ENCODE measurements around the gene XIST.

The XIST gene

DNA sequence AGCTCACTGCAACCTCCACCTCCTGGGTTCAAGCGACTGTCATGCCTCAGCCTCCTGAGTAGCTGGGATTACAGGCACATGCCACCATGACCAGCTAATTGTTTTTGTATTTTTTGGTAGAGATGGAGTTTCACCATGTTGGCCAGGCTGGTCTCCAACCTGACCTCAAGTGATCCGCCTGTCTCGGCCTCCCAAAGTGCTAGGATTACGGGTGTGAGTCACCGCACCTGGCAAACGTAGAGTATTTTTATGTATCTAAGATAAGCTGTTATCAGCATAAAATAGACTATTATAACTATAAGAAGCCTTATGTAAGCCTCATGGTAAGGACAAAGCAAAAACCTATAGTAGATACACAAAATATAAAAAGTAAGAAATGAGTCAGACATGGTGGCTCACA is 14.6 kb upstream of the XIST start:
- Histone ChIP-seq H3K4me3 (ENCODE audit: low read depth, low read length) (no peak overlapping the region), H3K4me1 (ENCODE audit: control insufficient read depth, insufficient read depth, low read length) (no peaks in the 10 kb centered on the region), H3K27ac (ENCODE audit: extremely low read depth, low read depth, low read length) (no peak overlapping the region), H3K36me3 (ENCODE audit: control insufficient read depth in 2 of 2, insufficient read depth in 1 of 2, low read length in 2 of 2) (no peaks in the 10 kb centered on the region; a peak in 1 of 3 replicates), H3K9me3 (ENCODE audit: control insufficient read depth, insufficient read depth, low read depth, low read length) (no peaks in the 10 kb centered on the region; the same call in 1 of the 2 replicates)
- ChIA-PET CTCF (interaction anchor here (0.6 to 2.6 kb wide), 7 partner anchors 10 to 671 kb away, joined by 3 to 16 read pairs (median 3); no protein-coding TSS in a partner anchor), POLR2A (interaction anchor here (0.8 kb wide), 1 partner anchor 50 kb away, joined by 3 read pairs; no protein-coding TSS in a partner anchor)
- TF ChIP-seq, protein P1, sequence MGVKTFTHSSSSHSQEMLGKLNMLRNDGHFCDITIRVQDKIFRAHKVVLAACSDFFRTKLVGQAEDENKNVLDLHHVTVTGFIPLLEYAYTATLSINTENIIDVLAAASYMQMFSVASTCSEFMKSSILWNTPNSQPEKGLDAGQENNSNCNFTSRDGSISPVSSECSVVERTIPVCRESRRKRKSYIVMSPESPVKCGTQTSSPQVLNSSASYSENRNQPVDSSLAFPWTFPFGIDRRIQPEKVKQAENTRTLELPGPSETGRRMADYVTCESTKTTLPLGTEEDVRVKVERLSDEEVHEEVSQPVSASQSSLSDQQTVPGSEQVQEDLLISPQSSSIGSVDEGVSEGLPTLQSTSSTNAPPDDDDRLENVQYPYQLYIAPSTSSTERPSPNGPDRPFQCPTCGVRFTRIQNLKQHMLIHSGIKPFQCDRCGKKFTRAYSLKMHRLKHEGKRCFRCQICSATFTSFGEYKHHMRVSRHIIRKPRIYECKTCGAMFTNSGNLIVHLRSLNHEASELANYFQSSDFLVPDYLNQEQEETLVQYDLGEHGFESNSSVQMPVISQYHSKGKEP (tag by site-specific recombination; IDR thresholded peaks at IDR 0.05): no peak
- no peak for TF ChIP-seq ZNF473 (tag by site-specific recombination; IDR thresholded peaks at IDR 0.05)
- TF ChIP-seq ZNF146 (tag by site-specific recombination; IDR thresholded peaks at IDR 0.05): no peak
- no peak for TF ChIP-seq SCRT2 (tag by site-specific recombination; IDR thresholded peaks at IDR 0.05)
- TF ChIP-seq WT1 (tag by site-specific recombination; IDR thresholded peaks at IDR 0.05): no peak
- no peak for TF ChIP-seq ZNF184 (tag by site-specific recombination; IDR thresholded peaks at IDR 0.05)
- no peak for TF ChIP-seq ZBTB21 (tag by site-specific recombination; IDR thresholded peaks at IDR 0.05)
- TF ChIP-seq OVOL3 (tag by site-specific recombination; IDR thresholded peaks at IDR 0.05): no peak
- TF ChIP-seq ZFP69B (tag by site-specific recombination; IDR thresholded peaks at IDR 0.05): no peak
- no peak for TF ChIP-seq ZNF768 (tag by site-specific recombination; IDR thresholded peaks at IDR 0.05)
- TF ChIP-seq SETDB1 (IDR thresholded peaks at IDR 0.05; ENCODE audit: insufficient read length, low read length): no peak
- no peak for TF ChIP-seq ZNF747 (tag by site-specific recombination; IDR thresholded peaks at IDR 0.05)
- TF ChIP-seq, protein P2, sequence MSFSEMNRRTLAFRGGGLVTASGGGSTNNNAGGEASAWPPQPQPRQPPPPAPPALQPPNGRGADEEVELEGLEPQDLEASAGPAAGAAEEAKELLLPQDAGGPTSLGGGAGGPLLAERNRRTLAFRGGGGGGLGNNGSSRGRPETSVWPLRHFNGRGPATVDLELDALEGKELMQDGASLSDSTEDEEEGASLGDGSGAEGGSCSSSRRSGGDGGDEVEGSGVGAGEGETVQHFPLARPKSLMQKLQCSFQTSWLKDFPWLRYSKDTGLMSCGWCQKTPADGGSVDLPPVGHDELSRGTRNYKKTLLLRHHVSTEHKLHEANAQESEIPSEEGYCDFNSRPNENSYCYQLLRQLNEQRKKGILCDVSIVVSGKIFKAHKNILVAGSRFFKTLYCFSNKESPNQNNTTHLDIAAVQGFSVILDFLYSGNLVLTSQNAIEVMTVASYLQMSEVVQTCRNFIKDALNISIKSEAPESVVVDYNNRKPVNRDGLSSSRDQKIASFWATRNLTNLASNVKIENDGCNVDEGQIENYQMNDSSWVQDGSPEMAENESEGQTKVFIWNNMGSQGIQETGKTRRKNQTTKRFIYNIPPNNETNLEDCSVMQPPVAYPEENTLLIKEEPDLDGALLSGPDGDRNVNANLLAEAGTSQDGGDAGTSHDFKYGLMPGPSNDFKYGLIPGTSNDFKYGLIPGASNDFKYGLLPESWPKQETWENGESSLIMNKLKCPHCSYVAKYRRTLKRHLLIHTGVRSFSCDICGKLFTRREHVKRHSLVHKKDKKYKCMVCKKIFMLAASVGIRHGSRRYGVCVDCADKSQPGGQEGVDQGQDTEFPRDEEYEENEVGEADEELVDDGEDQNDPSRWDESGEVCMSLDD (tag by site-specific recombination; IDR thresholded peaks at IDR 0.05): no peak
- TF ChIP-seq, protein P3, sequence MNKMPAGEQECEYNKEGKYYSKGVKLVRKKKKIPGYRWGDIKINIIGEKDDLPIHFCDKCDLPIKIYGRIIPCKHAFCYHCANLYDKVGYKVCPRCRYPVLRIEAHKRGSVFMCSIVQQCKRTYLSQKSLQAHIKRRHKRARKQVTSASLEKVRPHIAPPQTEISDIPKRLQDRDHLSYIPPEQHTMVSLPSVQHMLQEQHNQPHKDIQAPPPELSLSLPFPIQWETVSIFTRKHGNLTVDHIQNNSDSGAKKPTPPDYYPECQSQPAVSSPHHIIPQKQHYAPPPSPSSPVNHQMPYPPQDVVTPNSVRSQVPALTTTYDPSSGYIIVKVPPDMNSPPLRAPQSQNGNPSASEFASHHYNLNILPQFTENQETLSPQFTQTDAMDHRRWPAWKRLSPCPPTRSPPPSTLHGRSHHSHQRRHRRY (tag by site-specific recombination; IDR thresholded peaks at IDR 0.05): no peak

DNA sequence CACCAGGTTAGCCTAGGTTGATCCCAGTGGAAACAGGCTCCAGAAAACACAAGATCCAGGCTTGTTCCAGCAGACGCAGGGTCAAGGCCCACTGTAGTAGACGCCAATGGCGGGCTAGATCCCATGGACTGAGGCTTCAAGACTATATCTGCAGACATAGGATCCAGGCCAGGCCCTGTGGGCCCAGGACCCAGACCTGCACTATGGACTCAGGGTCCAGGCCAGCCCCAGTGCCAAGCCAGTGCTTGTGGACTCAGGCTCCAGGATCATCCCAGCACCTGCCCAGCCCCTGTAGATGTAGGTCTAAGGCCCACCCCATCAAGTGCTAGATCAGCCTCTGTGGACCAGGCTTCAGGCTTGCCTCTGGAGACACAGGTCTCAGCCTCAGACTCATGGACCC is 11.3 kb upstream of the XIST start:
- H3K36me3 ChIP-seq (ENCODE audit: control insufficient read depth in 2 of 2, insufficient read depth in 1 of 2, low read length in 2 of 2): no peaks in the 10 kb centered on the region; a peak in 1 of 3 replicates
- no peak overlapping the region for H3K27ac ChIP-seq (ENCODE audit: extremely low read depth, low read depth, low read length)
- POLR2A ChIA-PET: no interaction called here
- H3K4me3 ChIP-seq (ENCODE audit: low read depth, low read length): no peak overlapping the region
- CTCF ChIA-PET: interaction anchor here (0.5 to 1.2 kb wide), 3 partner anchors 9 to 769 kb away, joined by 3 read pairs; no protein-coding TSS in a partner anchor
- TF ChIP-seq ZNF670 (tag by site-specific recombination; IDR thresholded peaks at IDR 0.05; ENCODE audit: low read depth) (no peak), ZNF174 (tag by site-specific recombination; IDR thresholded peaks at IDR 0.05) (no peak), ZNF629 (tag by site-specific recombination; IDR thresholded peaks at IDR 0.05) (no peak), ZNF311 (tag by site-specific recombination; IDR thresholded peaks at IDR 0.05; ENCODE audit: borderline replicate concordance) (no peak), ZNF560 (tag by site-specific recombination; IDR thresholded peaks at IDR 0.05; ENCODE audit: borderline replicate concordance) (no peak), ZNF138 (tag by site-specific recombination; IDR thresholded peaks at IDR 0.05; ENCODE audit: borderline replicate concordance) (no peak), ZNF175 (tag by site-specific recombination; IDR thresholded peaks at IDR 0.05) (no peak)
- H3K9me3 ChIP-seq (ENCODE audit: control insufficient read depth, insufficient read depth, low read depth, low read length): peaks cover 6% of the 10 kb centered on the region
- H3K4me1 ChIP-seq (ENCODE audit: control insufficient read depth, insufficient read depth, low read length): no peaks in the 10 kb centered on the region
